Measurements from ENCODE around the gene ZNF649. TPM values are rescaled to one million over a fixed set of nuclear protein-coding genes. Genes with fewer than 3 reads are reported as not detected.

ZNF649 gene
- 3.8 and 4.3 TPM in 2 replicates for total RNA-seq

DNA sequence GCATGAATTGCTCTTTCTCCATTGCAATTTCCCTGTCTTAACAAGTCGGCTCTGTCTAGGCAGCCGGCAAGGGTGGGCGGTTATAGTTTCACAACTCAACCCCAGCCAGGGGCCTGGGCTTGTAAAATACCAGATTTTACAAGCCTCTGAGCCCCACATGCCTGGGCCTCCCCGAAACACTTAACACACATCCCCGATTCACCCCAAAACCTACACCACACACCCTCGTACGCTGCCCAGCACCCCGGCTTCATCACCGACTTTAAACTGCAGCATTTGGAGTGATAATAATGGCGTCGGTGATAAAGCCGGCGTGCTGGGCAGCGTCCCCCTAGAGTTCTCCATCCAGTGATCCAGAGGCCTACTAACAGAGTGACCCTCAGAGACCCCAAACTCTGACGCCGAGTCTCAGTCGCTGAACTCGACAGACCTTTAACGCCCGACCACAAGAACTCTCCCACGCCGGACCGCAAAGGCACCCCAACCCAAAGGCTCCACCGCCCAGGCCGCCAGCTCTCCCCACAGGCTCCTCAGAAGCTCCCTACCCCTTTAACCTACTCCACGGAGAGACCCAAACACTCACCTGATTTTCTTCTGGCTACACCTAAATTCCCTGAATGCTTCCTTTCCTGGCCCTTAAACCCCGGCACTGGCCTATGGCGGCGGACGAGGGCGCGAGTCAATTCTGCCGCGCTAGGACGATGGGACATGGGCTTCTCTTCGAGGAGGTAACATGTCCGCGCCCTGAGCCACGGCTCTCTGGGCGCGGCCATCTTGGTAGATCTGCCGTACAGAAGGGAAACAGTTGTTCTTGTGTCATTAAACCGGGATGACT, at the start of gene ZNF649:
TSS of gene ZNF649 (minus strand) at position 687 of the 835 bp plus-strand sequence. CDS start 4,910 bp downstream, outside the sequence.

GRCh38 chr19:51926784-51927741, 22.2 kb upstream of the ZNF649 start, which contains the start of gene ZNF613:
ZNF613 (plus strand) TSS chr19:51927472; CDS start chr19:51936221, 8,749 bp downstream.

GRCh38 chr19:51887522-51888498, 17.0 kb downstream of the ZNF649 start, which contains the start of gene ZNF577:
ZNF577 (minus strand) TSS chr19:51887951; CDS start chr19:51880382, 7,569 bp downstream.

Other genes with a start within 250 kb of the ZNF649 start
- gene SPACA6, start 211.7 kb downstream of the ZNF649 start, total RNA-seq, result 10.6 and 12.3 TPM in 2 replicates
- gene HAS1, start 181.0 kb downstream of the ZNF649 start, total RNA-seq, result 0.09 TPM in 1 of 2 replicates, not detected in the other
- 0.09 TPM in 1 of 2 replicates, not detected in the other for gene FPR1, start 153.1 kb downstream of the ZNF649 start, total RNA-seq
- gene FPR2, start 143.8 kb downstream of the ZNF649 start, total RNA-seq, result under 0.01 TPM in 1 of 2 replicates, not detected in the other
- gene FPR3, start 109.9 kb downstream of the ZNF649 start, total RNA-seq, result not detected in 2 replicates
- 7.6 and 7.9 TPM in 2 replicates for gene ZNF577, start 17.1 kb downstream of the ZNF649 start, total RNA-seq
- 6.6 and 10.2 TPM in 2 replicates for gene ZNF613, start 22.5 kb upstream of the ZNF649 start, total RNA-seq
- gene ZNF350, start 81.8 kb upstream of the ZNF649 start, total RNA-seq, result 12.5 and 13.1 TPM in 2 replicates
- 10.6 and 16.7 TPM in 2 replicates for gene ZNF615, start 103.2 kb upstream of the ZNF649 start, total RNA-seq
- 4.8 and 7.1 TPM in 2 replicates for gene ZNF614, start 123.4 kb upstream of the ZNF649 start, total RNA-seq
- gene ZNF432, start 143.8 kb upstream of the ZNF649 start, total RNA-seq, result 7.7 and 9.7 TPM in 2 replicates
- 13.7 and 20.0 TPM in 2 replicates for gene ZNF841, start 190.7 kb upstream of the ZNF649 start, total RNA-seq
- 9.0 and 12.2 TPM in 2 replicates for gene ZNF616, start 234.9 kb upstream of the ZNF649 start, total RNA-seq

Measured in bronchial smooth muscle cell (primary cell).